AG09319 (cell line): ENCODE measurements around the gene C1GALT1.
"Not testable (repeated sequence)": the region's sequence is repeated elsewhere in the genome, so short reads cannot be mapped to it uniquely, and the experiment has no call there.

Source experiments
- DNase-seq: peaks from one replicate; pipeline ENCODE4 v3.0.0-alpha.2; 2010; ENCODE audit warnings: low read depth; ENCODE audit errors: extremely low read depth
- TF ChIP-seq, protein P1 (sequence below): IDR thresholded peaks from 2 replicates; pipeline ENCODE4 v1.5.1; 2011; ENCODE audit warnings: low read depth, mild to moderate bottlenecking, inconsistent platforms, low read length, moderate library complexity

Gene C1GALT1

DNA sequence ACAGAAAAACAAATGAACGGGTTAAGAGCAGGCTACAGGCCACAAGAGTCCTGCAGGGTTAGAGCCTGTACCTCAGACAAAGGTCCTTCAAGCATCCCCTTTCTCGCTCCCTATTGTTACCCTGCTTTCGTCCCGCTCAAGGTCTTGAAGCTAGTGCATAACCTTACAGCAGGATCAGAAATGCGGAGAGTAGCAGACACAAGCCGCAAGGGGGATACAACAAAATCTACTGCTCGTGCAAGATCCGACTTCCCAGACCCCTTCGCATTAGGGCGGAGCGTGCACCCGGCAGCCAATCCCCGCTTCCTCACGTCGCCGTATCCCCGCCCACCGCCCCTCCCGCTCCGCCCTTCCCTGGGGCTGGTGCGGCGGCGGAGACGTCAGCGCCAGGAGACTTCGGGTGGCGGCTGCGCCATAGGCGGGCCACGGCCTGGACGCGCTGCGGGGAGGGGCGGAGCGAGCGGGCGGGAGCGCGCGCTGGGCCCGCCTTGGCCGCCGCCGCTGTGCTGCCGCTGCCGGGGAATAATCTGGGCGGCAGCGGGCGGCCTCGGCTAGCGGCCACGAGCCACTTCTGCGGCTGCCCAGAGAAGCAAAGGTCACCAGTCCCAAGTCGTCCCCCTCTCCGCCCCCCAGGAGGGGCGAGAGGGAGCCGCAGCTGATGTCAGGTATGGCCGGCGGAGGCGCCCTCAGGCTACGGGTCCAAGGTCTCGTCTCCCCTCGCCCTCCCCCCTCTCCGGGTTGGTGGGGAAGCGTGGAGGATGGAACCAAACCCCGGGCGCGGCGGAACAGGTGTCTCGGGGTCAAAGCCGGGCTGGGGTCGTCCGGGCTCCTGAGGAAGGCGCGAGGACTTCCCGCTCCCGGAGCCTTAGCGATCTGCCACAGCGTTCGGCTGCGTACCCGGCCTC is at the start of gene C1GALT1:
Gene C1GALT1 (plus strand): TSS at position 389 of the 905 bp plus-strand sequence. CDS start 51,776 bp downstream, outside the sequence.
- DNase-seq, result peak; percentile 96
- TF ChIP-seq, protein P1, sequence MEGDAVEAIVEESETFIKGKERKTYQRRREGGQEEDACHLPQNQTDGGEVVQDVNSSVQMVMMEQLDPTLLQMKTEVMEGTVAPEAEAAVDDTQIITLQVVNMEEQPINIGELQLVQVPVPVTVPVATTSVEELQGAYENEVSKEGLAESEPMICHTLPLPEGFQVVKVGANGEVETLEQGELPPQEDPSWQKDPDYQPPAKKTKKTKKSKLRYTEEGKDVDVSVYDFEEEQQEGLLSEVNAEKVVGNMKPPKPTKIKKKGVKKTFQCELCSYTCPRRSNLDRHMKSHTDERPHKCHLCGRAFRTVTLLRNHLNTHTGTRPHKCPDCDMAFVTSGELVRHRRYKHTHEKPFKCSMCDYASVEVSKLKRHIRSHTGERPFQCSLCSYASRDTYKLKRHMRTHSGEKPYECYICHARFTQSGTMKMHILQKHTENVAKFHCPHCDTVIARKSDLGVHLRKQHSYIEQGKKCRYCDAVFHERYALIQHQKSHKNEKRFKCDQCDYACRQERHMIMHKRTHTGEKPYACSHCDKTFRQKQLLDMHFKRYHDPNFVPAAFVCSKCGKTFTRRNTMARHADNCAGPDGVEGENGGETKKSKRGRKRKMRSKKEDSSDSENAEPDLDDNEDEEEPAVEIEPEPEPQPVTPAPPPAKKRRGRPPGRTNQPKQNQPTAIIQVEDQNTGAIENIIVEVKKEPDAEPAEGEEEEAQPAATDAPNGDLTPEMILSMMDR, result peak; percentile 58

DNA sequence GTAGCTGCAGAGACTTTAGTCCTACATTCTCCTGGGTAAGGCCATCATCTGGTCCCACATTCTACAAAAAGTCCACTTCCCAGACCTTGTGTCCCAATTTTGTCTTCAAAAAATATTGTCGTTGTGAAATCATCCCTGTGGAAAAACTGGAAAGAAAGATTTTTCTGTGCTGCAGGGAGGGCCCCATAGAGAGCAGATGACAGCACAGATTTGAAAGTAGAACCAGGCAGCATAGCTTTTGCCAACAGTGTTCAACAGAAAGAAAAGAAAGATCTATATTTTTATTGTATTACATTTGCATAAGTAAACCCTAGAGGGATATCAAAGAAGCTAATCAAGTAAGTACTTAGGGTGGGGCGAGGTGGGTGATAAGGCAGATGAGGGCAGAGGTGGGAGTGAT is 48.3 kb upstream of the C1GALT1 start:
- DNase-seq, result no peak
- TF ChIP-seq, protein P1, result no peak

DNA sequence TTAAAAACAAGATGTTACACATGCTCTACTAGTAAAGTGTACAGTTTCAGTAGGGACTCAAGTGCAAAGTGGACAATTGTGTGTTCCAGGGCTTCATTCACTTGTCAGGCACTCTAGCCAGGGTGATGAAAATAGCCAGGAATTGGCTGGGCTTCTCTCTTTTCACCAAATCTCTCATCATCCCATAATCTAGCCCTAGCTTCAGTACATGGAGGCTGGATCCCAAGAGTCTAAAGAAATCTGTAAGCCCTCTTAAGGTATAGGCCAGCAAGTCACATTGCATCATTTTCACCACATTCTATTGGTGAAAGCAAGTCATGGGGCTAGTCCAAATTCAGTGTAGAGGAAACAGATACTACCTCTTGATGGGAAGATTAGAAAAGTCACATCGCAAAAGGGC is 47.3 kb upstream of the C1GALT1 start:
- TF ChIP-seq, protein P1, result no peak
- no peak for DNase-seq

DNA sequence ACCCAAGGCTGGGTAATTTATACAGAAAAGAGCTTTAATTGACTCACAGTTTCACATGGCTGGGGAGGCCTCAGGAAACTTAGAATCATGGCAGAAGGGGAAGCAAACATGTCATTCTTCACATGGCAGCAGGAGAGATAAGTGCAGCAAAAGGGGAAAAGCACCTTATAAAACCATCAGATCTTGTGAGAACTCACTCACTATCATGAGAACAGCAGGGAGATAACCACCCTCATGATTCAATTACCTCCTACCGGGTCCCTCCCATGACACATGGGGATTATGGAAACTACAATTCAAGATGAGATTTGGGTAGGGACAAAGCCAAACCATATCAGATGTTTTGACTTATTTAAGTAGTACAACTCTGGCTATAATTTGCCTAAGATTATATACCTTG is 46.4 kb upstream of the C1GALT1 start:
- DNase-seq, result not testable (repeated sequence)

DNA sequence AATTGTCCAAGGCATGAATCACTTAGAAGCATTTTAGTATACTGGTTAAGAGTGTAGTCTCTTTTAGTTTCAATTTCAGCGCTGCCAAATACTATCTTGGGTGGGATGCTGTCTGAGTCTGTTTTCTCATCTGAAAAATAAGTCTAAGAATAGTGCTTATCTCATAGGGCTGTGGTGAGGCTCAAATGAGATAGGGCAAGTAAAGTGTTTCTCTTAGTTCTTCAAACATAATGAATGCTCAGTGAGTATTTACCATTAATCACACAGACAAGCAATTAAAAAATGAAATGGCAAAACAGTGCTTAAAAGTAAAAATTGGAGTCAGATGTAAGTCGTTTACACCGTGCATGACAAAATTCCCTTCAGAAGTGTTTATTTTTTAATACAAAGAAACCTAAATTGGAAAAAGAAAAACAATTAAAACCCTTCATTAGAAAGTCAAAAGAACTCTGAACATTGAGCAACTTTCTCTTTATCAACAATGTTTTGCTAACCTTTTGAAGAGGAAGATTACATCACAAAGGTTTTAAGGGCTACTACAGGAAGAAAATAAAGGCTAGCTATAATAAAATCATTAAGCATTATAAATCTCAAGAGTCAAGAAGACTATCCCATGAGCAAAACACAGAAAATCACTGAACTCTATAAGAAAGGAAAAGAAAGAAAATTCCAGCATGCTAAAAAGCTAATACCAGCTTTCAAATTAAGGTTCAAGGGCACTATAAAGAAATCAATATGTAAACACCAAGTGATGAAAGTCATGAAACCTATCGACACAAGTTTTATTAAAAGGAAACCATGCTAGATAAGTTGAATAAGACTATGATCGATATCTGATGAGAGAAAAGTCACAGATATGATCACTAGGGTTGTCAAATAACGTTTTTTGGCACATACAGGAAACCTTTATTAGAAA is 45.6 kb upstream of the C1GALT1 start:
- no peak for DNase-seq
- TF ChIP-seq, protein P1, result no peak

DNA sequence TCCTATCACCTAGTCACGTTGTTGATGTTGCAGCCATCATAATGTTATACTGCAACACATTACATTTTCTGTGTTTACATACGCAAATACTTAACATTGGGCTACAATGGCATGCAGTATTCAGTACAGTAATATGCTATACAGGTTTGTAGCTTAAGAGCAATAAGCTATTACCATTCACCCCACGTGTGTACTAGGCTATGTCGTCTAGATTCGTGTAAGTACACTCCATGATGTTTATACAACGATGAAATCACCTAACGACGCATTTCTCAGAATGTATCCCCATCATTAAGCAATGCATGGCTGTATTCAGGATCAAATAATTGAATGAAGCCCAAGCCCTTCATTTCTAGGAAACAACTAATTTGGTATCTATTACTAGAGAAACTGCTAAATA is 43.4 kb upstream of the C1GALT1 start:
- TF ChIP-seq, protein P1, result no peak
- no peak for DNase-seq

DNA sequence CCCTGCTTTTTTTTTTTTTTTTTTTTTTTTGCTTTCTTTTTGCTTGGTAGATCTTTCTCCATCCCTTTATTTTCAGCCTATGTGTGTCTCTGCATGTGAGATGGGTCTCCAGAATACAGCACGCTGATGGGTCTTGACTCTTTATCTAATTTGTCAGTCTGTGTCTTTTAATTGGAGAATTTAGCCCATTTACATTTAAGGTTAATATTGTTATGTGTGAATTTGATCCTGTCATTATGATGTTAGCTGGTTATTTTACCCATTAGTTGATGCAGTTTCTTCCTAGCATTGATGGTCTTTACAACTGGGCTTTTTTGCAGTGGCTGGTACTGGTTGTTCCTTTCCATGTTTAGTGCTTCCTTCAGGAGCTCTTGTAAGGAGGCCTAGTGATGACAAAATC is 38.9 kb upstream of the C1GALT1 start:
- DNase-seq, result not testable (repeated sequence)

DNA sequence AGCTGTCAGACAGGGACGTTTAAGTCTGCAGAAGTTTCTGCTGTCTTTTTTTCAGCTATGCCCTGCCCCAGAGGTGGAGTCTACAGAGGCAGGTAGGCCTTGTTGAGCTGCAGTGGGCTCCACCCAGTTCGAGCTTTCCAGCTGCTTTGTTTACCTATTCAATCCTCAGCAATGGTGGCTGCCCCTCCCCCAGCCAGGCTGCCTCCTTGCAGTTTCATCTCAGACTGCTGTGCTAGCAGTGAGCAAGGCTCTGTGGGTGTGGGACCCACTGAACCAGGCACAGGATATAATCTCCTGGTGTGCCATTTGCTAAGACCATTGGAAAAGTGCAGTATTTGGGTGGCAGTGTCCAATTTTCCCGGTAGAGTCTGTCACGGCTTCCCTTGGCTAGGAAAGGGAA is 37.2 kb upstream of the C1GALT1 start:
- DNase-seq, result not testable (repeated sequence)
